ENCODE results near the gene PUM2.

PUM2 gene

DNA sequence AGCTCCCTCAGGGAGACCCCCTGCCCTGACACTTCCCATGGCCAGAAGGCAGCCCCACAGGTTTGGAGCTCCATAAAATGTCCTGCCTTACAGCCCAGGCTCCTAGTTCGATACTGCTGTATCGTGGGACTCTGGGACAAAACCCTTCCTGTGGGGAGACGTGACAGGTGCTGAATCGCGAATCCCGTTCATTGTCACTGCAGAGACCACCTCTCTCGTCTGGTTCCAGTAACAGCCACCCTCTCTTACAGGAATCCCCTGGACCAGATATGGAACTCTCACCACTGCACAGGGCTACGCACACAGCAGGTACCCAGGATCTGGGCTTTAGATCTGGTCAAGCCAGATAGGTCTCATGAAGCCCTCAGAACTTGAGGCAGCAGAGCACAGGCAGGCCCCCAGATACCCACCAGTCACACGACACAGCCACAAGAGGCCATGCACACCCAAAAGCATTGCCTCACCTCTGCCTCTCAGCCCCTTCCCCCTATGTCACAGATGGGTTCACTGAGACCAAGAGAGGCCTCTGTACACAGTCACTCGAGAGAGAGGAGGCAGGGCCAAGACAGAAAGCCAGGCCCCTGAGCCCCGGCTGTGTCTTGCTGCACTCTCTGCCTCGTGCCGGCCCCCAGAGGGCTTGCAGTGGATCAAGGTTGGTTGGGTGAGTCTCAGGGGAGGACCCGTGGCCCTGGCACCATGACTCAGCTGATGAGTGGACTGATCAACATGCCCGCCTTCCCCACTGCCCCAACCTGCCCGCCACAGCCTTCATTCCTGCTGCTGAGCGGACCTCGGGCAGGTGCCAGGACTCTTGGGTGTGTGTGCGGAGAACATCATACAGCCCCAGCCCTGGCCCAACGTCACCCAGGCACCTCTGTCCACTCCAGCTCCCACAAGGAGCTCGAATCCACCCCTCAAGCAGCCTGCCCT lies 133.3 kb downstream of the PUM2 start:
- H3K9ac ChIP-seq (ENCODE audit: low read depth, low read length): no peak overlapping the region
- no peak overlapping the region for H3K4me3 ChIP-seq (ENCODE audit: low read depth, low read length)
- no peaks in the 10 kb centered on the region for H3K9me3 ChIP-seq (ENCODE audit: control insufficient read depth, insufficient read depth, low read length)
- peaks cover 11% of the 10 kb centered on the region for H3K4me1 ChIP-seq (ENCODE audit: control insufficient read depth, insufficient read depth, low read length)
- no peaks in the 10 kb centered on the region for H3K27me3 ChIP-seq (ENCODE audit: control insufficient read depth, insufficient read depth, low read length)
- peaks cover 5% of the 10 kb centered on the region for H3K36me3 ChIP-seq (ENCODE audit: control insufficient read depth, insufficient read depth, low read length)

GRCh38 chr2:20216130-20217025 lies 134.3 kb downstream of the PUM2 start:
- Histone ChIP-seq H3K9me3 (ENCODE audit: control insufficient read depth, insufficient read depth, low read length) (no peaks in the 10 kb centered on the region), H3K4me3 (ENCODE audit: low read depth, low read length) (no peak overlapping the region), H3K36me3 (ENCODE audit: control insufficient read depth, insufficient read depth, low read length) (peaks cover 5% of the 10 kb centered on the region), H3K27me3 (ENCODE audit: control insufficient read depth, insufficient read depth, low read length) (no peaks in the 10 kb centered on the region), H3K9ac (ENCODE audit: low read depth, low read length) (peak overlapping the region; percentile 3), H3K4me1 (ENCODE audit: control insufficient read depth, insufficient read depth, low read length) (peaks cover 9% of the 10 kb centered on the region)

- H3K4me3 ChIP-seq (ENCODE audit: low read depth, low read length): no peak overlapping the region
- no peaks in the 10 kb centered on the region for H3K9me3 ChIP-seq (ENCODE audit: control insufficient read depth, insufficient read depth, low read length)
- no peaks in the 10 kb centered on the region for H3K27me3 ChIP-seq (ENCODE audit: control insufficient read depth, insufficient read depth, low read length)
- peak overlapping the region; percentile 3 for H3K9ac ChIP-seq (ENCODE audit: low read depth, low read length)
- H3K36me3 ChIP-seq (ENCODE audit: control insufficient read depth, insufficient read depth, low read length): peaks cover 6% of the 10 kb centered on the region
- H3K4me1 ChIP-seq (ENCODE audit: control insufficient read depth, insufficient read depth, low read length): peaks cover 6% of the 10 kb centered on the region
These were observed 135.2 kb downstream of the PUM2 start for GRCh38 chr2:20215183-20216040.

GRCh38 chr2:20214566-20215182 lies 136.0 kb downstream of the PUM2 start:
- H3K36me3 ChIP-seq (ENCODE audit: control insufficient read depth, insufficient read depth, low read length): peaks cover 9% of the 10 kb centered on the region
- H3K9me3 ChIP-seq (ENCODE audit: control insufficient read depth, insufficient read depth, low read length): no peaks in the 10 kb centered on the region
- H3K27me3 ChIP-seq (ENCODE audit: control insufficient read depth, insufficient read depth, low read length): no peaks in the 10 kb centered on the region
- H3K4me3 ChIP-seq (ENCODE audit: low read depth, low read length): no peak overlapping the region
- no peak overlapping the region for H3K9ac ChIP-seq (ENCODE audit: low read depth, low read length)
- H3K4me1 ChIP-seq (ENCODE audit: control insufficient read depth, insufficient read depth, low read length): peaks cover 6% of the 10 kb centered on the region

- Histone ChIP-seq H3K4me1 (ENCODE audit: control insufficient read depth, insufficient read depth, low read length) (peaks cover 6% of the 10 kb centered on the region), H3K27me3 (ENCODE audit: control insufficient read depth, insufficient read depth, low read length) (no peaks in the 10 kb centered on the region), H3K9me3 (ENCODE audit: control insufficient read depth, insufficient read depth, low read length) (no peaks in the 10 kb centered on the region), H3K36me3 (ENCODE audit: control insufficient read depth, insufficient read depth, low read length) (peaks cover 9% of the 10 kb centered on the region), H3K4me3 (ENCODE audit: low read depth, low read length) (no peak overlapping the region), H3K9ac (ENCODE audit: low read depth, low read length) (no peak overlapping the region)
These were observed 136.7 kb downstream of the PUM2 start for GRCh38 chr2:20213651-20214565.

- Histone ChIP-seq H3K9me3 (ENCODE audit: control insufficient read depth, insufficient read depth, low read length) (no peaks in the 10 kb centered on the region), H3K9ac (ENCODE audit: low read depth, low read length) (no peak overlapping the region), H3K36me3 (ENCODE audit: control insufficient read depth, insufficient read depth, low read length) (peaks cover 7% of the 10 kb centered on the region), H3K27me3 (ENCODE audit: control insufficient read depth, insufficient read depth, low read length) (no peaks in the 10 kb centered on the region), H3K4me1 (ENCODE audit: control insufficient read depth, insufficient read depth, low read length) (peaks cover 6% of the 10 kb centered on the region), H3K4me3 (ENCODE audit: low read depth, low read length) (no peak overlapping the region)
These were observed 137.7 kb downstream of the PUM2 start for GRCh38 chr2:20212871-20213503.

DNA sequence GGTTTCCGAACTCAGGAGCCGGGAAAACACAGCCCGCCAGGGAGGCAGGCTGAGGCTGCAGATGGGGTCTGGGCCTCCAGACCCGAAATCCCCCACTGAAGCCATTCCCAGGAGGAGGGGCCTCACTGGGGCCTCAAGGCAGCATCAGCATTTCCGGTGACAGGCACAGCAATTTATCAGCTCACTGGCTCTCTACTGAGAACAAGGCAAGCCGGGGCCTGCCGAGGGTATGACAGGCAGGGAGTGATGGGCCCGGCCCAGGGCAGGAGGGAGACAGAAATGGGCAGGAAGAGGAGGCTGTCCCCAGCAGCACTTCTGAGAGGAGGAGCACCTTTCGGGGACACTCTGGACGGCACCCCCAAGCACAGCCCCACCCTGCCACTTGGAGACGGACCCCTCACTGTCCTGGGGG lies 138.2 kb downstream of the PUM2 start:
- no peak overlapping the region for H3K9ac ChIP-seq (ENCODE audit: low read depth, low read length)
- no peak overlapping the region for H3K4me3 ChIP-seq (ENCODE audit: low read depth, low read length)
- H3K9me3 ChIP-seq (ENCODE audit: control insufficient read depth, insufficient read depth, low read length): no peaks in the 10 kb centered on the region
- peaks cover 7% of the 10 kb centered on the region for H3K36me3 ChIP-seq (ENCODE audit: control insufficient read depth, insufficient read depth, low read length)
- no peaks in the 10 kb centered on the region for H3K27me3 ChIP-seq (ENCODE audit: control insufficient read depth, insufficient read depth, low read length)
- peaks cover 6% of the 10 kb centered on the region for H3K4me1 ChIP-seq (ENCODE audit: control insufficient read depth, insufficient read depth, low read length)

GRCh38 chr2:20211860-20212458 lies 138.7 kb downstream of the PUM2 start:
- Histone ChIP-seq H3K36me3 (ENCODE audit: control insufficient read depth, insufficient read depth, low read length) (peaks cover 8% of the 10 kb centered on the region), H3K4me1 (ENCODE audit: control insufficient read depth, insufficient read depth, low read length) (peaks cover 6% of the 10 kb centered on the region), H3K9ac (ENCODE audit: low read depth, low read length) (no peak overlapping the region), H3K9me3 (ENCODE audit: control insufficient read depth, insufficient read depth, low read length) (no peaks in the 10 kb centered on the region), H3K4me3 (ENCODE audit: low read depth, low read length) (no peak overlapping the region), H3K27me3 (ENCODE audit: control insufficient read depth, insufficient read depth, low read length) (no peaks in the 10 kb centered on the region)

- Histone ChIP-seq H3K9ac (ENCODE audit: low read depth, low read length) (no peak overlapping the region), H3K4me3 (ENCODE audit: low read depth, low read length) (no peak overlapping the region), H3K36me3 (ENCODE audit: control insufficient read depth, insufficient read depth, low read length) (peaks cover 11% of the 10 kb centered on the region), H3K9me3 (ENCODE audit: control insufficient read depth, insufficient read depth, low read length) (no peaks in the 10 kb centered on the region), H3K27me3 (ENCODE audit: control insufficient read depth, insufficient read depth, low read length) (no peaks in the 10 kb centered on the region), H3K4me1 (ENCODE audit: control insufficient read depth, insufficient read depth, low read length) (peaks cover 6% of the 10 kb centered on the region)
These were observed 139.2 kb downstream of the PUM2 start for GRCh38 chr2:20211420-20211819.

GRCh38 chr2:20210462-20210861 lies 140.2 kb downstream of the PUM2 start:
- Histone ChIP-seq H3K9me3 (ENCODE audit: control insufficient read depth, insufficient read depth, low read length) (no peaks in the 10 kb centered on the region), H3K27me3 (ENCODE audit: control insufficient read depth, insufficient read depth, low read length) (no peaks in the 10 kb centered on the region), H3K4me3 (ENCODE audit: low read depth, low read length) (no peak overlapping the region), H3K9ac (ENCODE audit: low read depth, low read length) (no peak overlapping the region), H3K4me1 (ENCODE audit: control insufficient read depth, insufficient read depth, low read length) (peaks cover 6% of the 10 kb centered on the region), H3K36me3 (ENCODE audit: control insufficient read depth, insufficient read depth, low read length) (peaks cover 11% of the 10 kb centered on the region)

All from iPS-15b (cell line).